Adrenal gland (tissue), 5 donors: ENCODE data around the gene TMEM121.
"Not testable (repeated sequence)": the region's sequence is repeated elsewhere in the genome, so short reads cannot be mapped to it uniquely, and the experiment has no call there.

ENCODE experiments used
- POLR2A ChIP-seq, 2 donors: fragments of 450-650 bp; IDR thresholded peaks; one replicate each; pipeline ENCODE4 v1.6.1; 2017; ENCODE audit warnings: antibody characterized with exemption in 2 of 2, mild to moderate bottlenecking in 2 of 2, moderate library complexity in 1 of 2
- TF ChIP-seq, protein P1 (sequence below), 6 experiments: fragments of 450-650 bp in 4 of 6; fragments of 200-600 bp in 2 of 6; sonication (generic) in 1 of 6; IDR thresholded peaks; 1 replicate in 5 of 6; 2 replicates in 1 of 6; pipeline versions ENCODE4 v1.5.1 to v1.8.0; 2016 to 2021; ENCODE audit warnings: antibody characterized with exemption in 6 of 6, mild to moderate bottlenecking in 2 of 6, moderate library complexity in 1 of 6
- donor health status: DM: no; HTN: no; CAD: no.

DNA sequence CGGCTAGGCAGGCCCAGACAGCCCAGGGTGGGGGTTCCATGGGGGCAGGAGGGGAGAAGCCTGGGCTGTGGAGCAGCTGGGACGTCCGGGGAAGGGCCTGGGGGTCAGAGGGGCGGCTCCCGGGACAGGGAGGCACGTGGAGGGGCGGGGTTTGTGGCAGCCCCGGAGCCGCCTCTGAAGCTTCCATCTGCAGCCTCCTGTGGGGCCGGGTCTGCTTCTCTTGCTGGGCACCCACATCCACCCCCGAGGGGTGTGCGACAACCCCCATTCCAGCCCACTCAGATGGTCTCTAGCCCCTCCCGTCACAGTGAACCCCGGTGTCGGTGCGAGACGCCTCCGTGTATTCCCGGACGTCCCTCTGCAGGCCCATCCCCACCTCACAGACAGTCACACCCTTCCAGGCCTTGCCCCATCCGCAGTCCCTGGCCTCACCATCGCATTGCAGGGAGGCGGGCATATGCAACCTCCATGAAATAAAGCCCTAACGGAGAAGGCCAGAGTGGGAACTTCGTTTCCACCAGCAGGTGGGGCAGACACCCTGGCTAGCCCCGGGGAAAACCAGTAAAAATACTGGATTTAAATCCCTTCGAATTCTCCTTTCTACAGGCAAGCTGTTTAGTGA is 33.8 kb downstream of the TMEM121 start:
- TF ChIP-seq, protein P1, sequence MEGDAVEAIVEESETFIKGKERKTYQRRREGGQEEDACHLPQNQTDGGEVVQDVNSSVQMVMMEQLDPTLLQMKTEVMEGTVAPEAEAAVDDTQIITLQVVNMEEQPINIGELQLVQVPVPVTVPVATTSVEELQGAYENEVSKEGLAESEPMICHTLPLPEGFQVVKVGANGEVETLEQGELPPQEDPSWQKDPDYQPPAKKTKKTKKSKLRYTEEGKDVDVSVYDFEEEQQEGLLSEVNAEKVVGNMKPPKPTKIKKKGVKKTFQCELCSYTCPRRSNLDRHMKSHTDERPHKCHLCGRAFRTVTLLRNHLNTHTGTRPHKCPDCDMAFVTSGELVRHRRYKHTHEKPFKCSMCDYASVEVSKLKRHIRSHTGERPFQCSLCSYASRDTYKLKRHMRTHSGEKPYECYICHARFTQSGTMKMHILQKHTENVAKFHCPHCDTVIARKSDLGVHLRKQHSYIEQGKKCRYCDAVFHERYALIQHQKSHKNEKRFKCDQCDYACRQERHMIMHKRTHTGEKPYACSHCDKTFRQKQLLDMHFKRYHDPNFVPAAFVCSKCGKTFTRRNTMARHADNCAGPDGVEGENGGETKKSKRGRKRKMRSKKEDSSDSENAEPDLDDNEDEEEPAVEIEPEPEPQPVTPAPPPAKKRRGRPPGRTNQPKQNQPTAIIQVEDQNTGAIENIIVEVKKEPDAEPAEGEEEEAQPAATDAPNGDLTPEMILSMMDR (IDR thresholded peaks at IDR 0.05), result not testable (repeated sequence)
- not testable (repeated sequence) for TF ChIP-seq POLR2A (IDR thresholded peaks at IDR 0.05)
